22Rv1 (cell line): ENCODE measurements around the gene FARS2.

Experiments
- CTCF ChIP-seq: fragments of 450-650 bp; IDR thresholded peaks from 2 replicates; pipeline ENCODE4 v1.5.1; 2017; ENCODE audit warnings: mild to moderate bottlenecking
- ZFX ChIP-seq: fragments of 450-650 bp; IDR thresholded peaks from 2 replicates; pipeline ENCODE4 v1.6.1; 2017; ENCODE audit warnings: antibody characterized with exemption, borderline replicate concordance

GRCh38 chr6:5345324-5345723, 84.0 kb downstream of the FARS2 start:
- TF ChIP-seq CTCF (no peak), ZFX (no peak)
